Adrenal gland (tissue), 12 donors: ENCODE results near the gene ZIC1. TPM values are rescaled to one million over a fixed set of nuclear protein-coding genes. Genes with fewer than 3 reads are reported as not detected.

Experiments used
- DNase-seq, 7 donors: peaks; one replicate each; pipeline ENCODE4 v3.0.0-alpha.2; 2019 to 2020
- H3K27ac ChIP-seq, 5 donors: fragments of 200-600 bp; sonication (generic) in 4 of 5; 1 replicate in 3 of 5; 2 replicates in 2 of 5; pipeline versions ENCODE4 v1.5.1 to v1.8.0; 2016 to 2020; ENCODE audit warnings: mild to moderate bottlenecking in 1 of 5
- H3K27me3 ChIP-seq: fragments of 200-600 bp; 2 replicates; pipeline ENCODE4 v1.8.0; 2021
- H3K36me3 ChIP-seq, 2 donors: fragments of 200-600 bp; replicated peaks in 1 of 2; 1 replicate in 1 of 2; 2 replicates in 1 of 2; pipeline versions ENCODE4 v1.5.1 to v1.8.0; 2018 to 2022
- H3K4me1 ChIP-seq, 2 donors: fragments of 200-600 bp; replicated peaks in 1 of 2; 1 replicate in 1 of 2; 2 replicates in 1 of 2; pipeline versions ENCODE4 v1.5.1 to v1.8.0; 2018 to 2021
- H3K4me3 ChIP-seq, 4 donors: fragments of 200-600 bp; sonication (generic) in 3 of 4; one replicate each; pipeline ENCODE4 v1.5.1; 2016 to 2018
- H3K9me3 ChIP-seq, 3 donors: fragments of 200-600 bp; sonication (generic) in 1 of 3; replicated peaks in 1 of 3; 1 replicate in 2 of 3; 2 replicates in 1 of 3; pipeline versions ENCODE4 v1.5.1 to v1.8.0; 2016 to 2021
- POLR2A ChIP-seq, 2 donors: fragments of 450-650 bp; IDR thresholded peaks; one replicate each; pipeline ENCODE4 v1.6.1; 2017; ENCODE audit warnings: antibody characterized with exemption in 2 of 2, mild to moderate bottlenecking in 2 of 2, moderate library complexity in 1 of 2
- WGBS, 4 donors: extraction: QIAGEN DNeasy Blood & Tissue Kit in 2 of 4; methylation state at CpG; one replicate each; pipeline versions ENCODE4 v1.1.5 to v1.1.7; 2013 to 2017; 5-methylcytosine and 5-hydroxymethylcytosine counted together
- intact Hi-C, 2 donors: fragments of 100-400 bp; cut with DNase I; formaldehyde crosslinking; loops; one replicate each; pipeline versions ENCODE4 v1.14.1 to v1.15.0; 2022 to 2023
- polyA plus RNA-seq, 3 donors: library from polyadenylated mRNA; stranded (reverse); fragments of 200-250 nt in 2 of 3; fragments of 350-450 nt in 1 of 3; fragmentation: Illumina TruSeq in 1 of 3; extraction: RNeasy Lipid Tissue Mini Kit (QIAGEN cat#74804) in 1 of 3; gene quantifications; one replicate each; pipeline ENCODE4 v1.2.3, GENCODE V29; 2013 to 2014
- total RNA-seq, 9 donors: library from RNA; depleted of rRNA in 4 of 9; stranded (reverse); fragments of >200 nt in 4 of 9; fragments of 120-200 nt in 1 of 9; fragmentation: NEBNext Ultra II Directional in 1 of 9; extraction: Animal tissue kit (Norgen Biotek cat#: 25700) in 1 of 9; gene quantifications; one replicate each; pipeline versions ENCODE4 v1.1.0 to v1.2.4, GENCODE V29; 2013 to 2023
- TF ChIP-seq, protein P1 (sequence below), 6 experiments: fragments of 450-650 bp in 4 of 6; fragments of 200-600 bp in 2 of 6; sonication (generic) in 1 of 6; IDR thresholded peaks; 1 replicate in 5 of 6; 2 replicates in 1 of 6; pipeline versions ENCODE4 v1.5.1 to v1.8.0; 2016 to 2021; ENCODE audit warnings: antibody characterized with exemption in 6 of 6, mild to moderate bottlenecking in 2 of 6, moderate library complexity in 1 of 6
- donor health status: healthy with polysubstance abuse.
- donor health status: Bipolar disorder and iron deficiency.
- donor health status: DM: yes; HTN: yes; CAD: no.
- donor health status: DM: no; HTN: no; CAD: no.
- donor health status: DM: no; HTN: no; CAD: no.
- donor health status: DM: yes; HTN: yes; CAD: no.

The ZIC1 gene
- total and polyA plus RNA-seq, 12 donors, result 0.08 to 0.64 (median 0.32) TPM; not detected in 9

DNA sequence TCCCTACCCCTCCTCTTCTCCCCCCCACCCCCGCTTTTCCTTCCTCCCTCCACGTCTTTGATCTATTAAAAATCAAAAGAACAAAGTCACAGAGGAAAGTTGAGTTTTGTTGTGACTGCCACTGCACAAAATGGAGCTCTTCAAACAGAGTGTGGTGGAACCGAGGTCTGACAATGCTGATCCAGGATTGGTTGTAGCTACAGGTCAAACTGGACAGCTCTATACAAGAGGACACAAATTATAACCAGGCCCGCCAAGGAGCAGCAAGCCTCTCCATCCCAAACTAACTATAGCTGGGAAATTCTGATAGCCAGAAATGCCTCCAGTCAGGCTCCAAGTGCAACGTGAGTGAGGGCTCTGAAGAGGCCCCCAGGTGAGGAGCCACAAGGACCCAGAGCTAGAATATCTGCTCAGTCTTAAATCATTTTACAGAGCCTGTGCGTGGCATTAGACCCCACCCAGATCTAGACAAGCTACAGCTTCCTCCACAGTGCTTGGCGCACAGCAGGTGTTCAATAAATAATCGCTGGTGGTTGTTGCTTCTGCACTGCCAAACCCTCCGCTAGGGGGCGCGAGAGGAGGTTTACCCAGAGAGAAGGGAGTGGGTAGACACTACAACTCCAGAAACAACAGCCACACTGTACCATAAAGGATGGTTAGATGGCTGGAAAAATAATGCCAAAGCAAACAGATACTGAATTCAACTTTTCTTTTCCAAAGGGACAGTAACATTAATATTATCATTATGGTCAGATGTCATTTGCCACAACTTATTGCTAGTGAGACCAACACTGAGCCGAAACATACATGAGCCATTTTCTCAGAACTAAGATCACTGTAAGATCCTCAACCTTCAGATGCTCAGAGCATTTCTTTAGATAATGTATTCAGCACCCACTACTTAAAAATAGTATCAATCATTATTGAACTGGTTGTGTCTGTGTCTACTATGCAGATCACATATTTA, 47.4 kb upstream of the ZIC1 start:
- Histone ChIP-seq H3K4me3 (no peak overlapping the region), H3K27ac (no peak overlapping the region), H3K4me1 (no peaks in the 10 kb centered on the region), H3K27me3 (peaks cover 59% of the 10 kb centered on the region), H3K9me3 (no peaks in the 10 kb centered on the region), H3K36me3 (no peaks in the 10 kb centered on the region)
- TF ChIP-seq POLR2A (IDR thresholded peaks at IDR 0.05), result no peak
- TF ChIP-seq, protein P1, sequence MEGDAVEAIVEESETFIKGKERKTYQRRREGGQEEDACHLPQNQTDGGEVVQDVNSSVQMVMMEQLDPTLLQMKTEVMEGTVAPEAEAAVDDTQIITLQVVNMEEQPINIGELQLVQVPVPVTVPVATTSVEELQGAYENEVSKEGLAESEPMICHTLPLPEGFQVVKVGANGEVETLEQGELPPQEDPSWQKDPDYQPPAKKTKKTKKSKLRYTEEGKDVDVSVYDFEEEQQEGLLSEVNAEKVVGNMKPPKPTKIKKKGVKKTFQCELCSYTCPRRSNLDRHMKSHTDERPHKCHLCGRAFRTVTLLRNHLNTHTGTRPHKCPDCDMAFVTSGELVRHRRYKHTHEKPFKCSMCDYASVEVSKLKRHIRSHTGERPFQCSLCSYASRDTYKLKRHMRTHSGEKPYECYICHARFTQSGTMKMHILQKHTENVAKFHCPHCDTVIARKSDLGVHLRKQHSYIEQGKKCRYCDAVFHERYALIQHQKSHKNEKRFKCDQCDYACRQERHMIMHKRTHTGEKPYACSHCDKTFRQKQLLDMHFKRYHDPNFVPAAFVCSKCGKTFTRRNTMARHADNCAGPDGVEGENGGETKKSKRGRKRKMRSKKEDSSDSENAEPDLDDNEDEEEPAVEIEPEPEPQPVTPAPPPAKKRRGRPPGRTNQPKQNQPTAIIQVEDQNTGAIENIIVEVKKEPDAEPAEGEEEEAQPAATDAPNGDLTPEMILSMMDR (IDR thresholded peaks at IDR 0.05), result peak in 4 of 6 experiments; percentile 24 to 41 (median 30)
- intact Hi-C loops, result no loop called here
- 10 to 12% (median 11%) methylated on average over 12 of the region's 12 CpGs for WGBS, 4 donors
- DNase-seq, result peak in 3 of 7 donors; percentile 14 to 50 (median 26)

DNA sequence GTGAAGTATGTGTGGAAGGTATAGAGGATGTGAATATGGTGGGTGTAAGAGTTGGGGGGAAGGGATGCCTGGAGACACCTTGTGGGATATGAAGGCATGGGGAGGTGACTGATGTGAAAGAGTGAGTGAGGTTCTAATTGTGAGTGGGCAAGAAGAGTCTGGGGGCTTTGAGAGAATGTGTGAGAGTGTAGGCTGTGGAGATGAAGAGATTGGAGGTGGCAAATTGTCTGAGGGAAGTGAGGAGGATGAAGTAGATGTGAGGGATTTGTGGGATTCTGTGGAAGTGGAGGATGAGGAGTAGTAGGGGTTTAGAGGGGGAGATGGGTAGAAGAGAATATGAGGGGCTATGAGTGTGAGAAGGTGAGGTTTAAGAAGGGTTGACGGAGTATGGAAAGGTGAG, 44.4 kb upstream of the ZIC1 start:
- Histone ChIP-seq H3K27me3 (peaks cover 60% of the 10 kb centered on the region), H3K36me3 (no peaks in the 10 kb centered on the region), H3K9me3 (no peaks in the 10 kb centered on the region), H3K4me1 (no peaks in the 10 kb centered on the region), H3K4me3 (no peak overlapping the region), H3K27ac (no peak overlapping the region)
- TF ChIP-seq, protein P1 (IDR thresholded peaks at IDR 0.05), result no peak
- no peak for TF ChIP-seq POLR2A (IDR thresholded peaks at IDR 0.05)
- 27 to 52% (median 35%) methylated on average over 1 of the region's 1 CpG for WGBS, 4 donors
- intact Hi-C loops, result no loop called here
- no peak for DNase-seq

DNA sequence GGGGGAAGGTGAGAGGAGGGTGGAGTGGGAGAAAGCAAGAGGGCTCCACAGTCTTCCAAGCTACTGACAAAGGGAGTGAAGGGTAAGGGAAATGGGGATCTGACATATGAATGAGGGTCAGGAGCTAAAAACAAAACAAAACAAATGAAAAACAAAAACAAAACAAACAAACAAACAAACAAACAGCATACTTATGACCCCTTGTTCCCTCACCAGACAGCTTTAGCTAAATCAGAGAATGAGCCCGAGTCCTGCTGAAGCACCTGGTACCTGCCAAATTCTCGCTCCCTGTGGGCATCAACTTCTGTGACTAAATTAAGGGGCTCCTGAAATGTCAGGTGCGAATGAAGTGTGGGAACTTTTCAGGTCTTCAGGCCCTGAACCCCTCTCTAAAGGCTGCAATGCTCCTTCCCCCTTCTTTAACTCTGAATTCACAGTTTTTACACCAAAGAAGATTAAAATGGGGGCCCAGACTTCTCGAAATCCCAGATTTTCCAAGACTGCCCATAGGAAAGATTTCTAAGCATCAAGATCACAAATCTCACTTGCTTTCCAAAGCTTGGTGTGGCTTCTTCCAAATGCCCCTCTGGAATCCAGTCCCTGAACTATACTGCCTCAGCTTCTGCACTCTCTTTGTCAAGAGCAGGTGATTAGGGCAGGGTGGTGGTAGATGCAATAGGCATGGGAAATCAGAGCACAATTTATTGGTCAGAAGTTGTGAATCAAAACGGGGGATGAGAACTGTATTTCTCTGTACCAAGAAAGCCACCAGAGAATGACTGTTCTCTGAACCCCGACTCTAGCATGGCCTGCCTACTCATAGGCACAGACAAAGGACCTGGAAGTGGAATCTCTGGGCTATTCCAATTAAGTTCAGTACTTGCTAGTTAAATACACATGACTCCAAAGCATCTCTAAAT, 43.7 kb upstream of the ZIC1 start:
- H3K27me3 ChIP-seq, result peaks cover 60% of the 10 kb centered on the region
- WGBS, 4 donors, result 40 to 53% (median 47%) methylated on average over 6 of the region's 6 CpGs
- intact Hi-C loops, result no loop called here

More for the DNA sequence above, 43.7 kb upstream of the ZIC1 start:
- TF ChIP-seq, protein P1 (IDR thresholded peaks at IDR 0.05), result no peak
- no peak for TF ChIP-seq POLR2A (IDR thresholded peaks at IDR 0.05)
- Histone ChIP-seq H3K36me3 (no peaks in the 10 kb centered on the region), H3K9me3 (no peaks in the 10 kb centered on the region), H3K27ac (no peak overlapping the region), H3K4me3 (no peak overlapping the region), H3K4me1 (no peaks in the 10 kb centered on the region)
- DNase-seq, result no peak
